Activated gamma-delta T cell treated with Interleukin-2 at 50 U/mL for 16 hours (primary cell): ENCODE measurements around the gene GAS2.

Experiments
- DNase-seq: peaks from one replicate; pipeline ENCODE4 v3.0.0-alpha.2; 2020

GAS2 gene

DNA sequence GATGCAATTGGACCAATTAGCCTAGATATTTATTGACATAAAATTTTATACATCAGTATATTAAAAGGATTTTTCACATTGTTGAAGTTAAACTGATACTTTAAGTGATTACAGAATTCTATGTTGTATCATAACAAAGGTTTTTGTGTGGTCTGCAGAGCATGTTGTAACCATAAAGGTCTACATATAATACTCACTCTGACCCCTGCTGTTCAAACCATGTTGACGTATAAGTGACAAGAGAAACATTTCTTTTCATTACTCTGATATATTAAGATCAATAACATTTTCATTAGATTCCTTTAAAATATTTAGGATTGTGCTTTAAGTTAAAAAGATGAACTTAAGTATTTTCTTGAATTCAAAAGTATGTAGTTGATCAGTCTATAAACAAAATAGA, 63.9 kb downstream of the GAS2 start:
- DNase-seq = no peak

DNA sequence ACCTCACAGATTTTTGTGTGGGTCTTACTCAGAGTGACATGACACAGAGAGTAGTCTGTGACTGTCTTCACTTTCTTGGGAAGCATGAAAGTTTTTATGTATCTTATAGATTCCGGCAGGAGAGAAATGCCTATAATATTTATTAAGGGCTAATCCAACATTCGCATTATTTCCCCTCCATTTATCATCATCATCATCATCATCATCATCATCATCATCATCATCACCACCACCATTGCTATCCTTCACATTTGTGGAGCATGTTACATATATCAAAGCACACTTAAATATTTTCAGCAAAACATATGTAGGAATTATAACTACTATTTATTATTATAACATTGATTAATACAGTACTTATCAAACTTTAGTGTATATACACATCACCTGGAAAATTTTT, 66.2 kb downstream of the GAS2 start:
- DNase-seq = no peak

DNA sequence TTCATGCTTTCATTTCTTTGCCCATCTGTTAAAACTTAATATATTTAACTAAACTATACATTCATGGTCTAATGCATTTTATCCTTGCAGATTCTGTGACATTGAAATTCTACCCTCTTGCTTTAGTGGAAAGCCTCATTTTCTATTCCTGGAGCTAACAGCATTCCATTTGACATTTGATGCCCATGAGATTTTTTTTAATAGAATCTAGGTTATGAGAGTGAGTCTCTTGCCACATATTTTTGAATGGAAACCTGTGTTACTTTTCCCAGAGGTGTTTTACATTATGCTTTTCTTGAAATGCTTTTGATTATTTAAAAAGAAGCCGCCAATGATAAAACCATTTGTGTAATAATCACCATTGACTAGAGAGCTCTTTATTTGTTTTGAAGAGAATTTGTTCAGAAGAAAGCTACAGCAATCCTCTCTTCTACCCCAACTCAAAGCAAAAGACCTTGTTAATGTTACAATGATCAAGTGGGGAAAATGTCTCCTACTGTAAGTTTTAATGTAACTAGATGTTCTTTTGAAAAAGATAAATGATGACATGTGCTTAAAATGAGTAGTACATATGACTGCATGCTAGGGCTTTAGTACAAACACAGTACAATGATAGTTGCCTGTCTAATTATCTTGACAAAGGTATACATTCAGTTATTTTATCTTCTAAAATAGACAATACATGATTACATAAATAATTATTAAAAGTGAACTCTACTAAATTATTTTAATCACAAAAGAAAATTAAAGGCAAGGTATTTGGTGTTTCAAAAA, 67.3 kb downstream of the GAS2 start:
- DNase-seq = no peak

DNA sequence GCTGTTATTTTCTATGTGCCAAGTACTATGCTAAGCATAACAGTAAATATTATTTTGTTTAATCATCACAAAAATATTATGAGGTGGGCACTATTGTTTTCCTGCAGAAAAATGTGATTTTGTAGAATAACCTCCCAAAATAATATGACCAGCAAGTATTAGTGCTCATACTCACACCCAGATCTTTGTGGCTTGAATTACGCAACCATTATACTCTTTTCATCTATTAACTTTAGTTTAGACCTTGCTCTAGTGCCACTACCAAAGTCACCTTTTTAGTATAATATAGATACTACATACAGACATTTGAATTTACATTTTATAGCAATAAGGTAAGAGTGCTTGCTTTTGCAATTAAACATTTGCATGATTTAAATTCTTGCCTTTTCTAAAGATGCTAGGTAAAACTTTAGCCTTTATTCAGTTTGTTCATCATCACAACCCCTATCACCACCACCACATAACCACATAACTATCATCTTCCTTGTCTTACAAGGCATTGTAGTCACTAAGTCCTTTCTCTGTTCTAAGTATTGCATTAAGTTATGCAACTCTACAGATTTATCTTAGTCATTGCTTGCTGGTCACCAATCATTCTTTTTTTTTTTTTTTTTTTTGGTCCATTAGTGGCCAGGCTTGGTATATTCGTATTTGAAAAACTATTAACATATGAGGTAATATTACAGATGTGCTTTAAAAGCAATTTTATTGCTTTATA, 68.4 kb downstream of the GAS2 start:
- DNase-seq = no peak

DNA sequence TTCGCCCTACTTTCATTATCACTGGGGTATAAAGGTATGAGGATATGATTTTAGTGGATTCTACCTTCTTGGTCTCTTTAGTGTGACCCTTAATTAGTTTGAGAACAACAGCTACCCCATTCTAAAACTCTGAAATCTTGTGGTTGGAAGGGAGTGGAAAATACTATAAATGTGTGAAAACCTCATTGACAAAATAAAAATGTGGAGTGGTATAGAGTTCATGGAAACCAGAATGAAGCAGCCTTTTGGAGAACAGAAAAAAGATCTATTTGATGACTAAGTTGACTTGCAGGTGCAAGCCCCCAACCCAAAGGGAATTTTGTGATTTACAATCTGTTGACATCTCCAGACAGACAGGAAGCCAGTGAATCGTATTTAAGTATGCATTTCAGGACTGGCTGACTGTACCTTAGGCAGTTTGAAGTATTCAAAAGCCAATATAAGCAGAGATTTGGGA, 75.8 kb downstream of the GAS2 start:
- no peak for DNase-seq

DNA sequence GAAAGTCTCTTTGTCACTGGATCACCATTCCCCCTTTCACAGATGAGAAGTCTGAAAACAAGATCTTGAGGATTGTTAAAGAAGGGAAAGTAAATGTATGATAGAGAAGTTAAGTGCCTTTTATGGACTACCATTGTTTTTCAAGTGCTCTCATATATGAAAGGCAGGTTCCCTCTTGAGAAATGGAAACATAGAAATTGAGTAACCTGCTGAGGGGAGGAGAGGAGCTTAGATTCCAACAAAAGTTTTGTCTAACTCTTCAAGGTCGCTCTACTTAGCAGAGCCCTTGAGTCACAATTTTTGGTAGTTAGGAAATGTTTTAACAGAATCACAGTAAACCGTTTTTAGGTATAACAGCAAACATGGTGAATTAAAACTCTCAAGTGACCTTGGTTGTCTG, 83.1 kb downstream of the GAS2 start:
- DNase-seq = no peak

DNA sequence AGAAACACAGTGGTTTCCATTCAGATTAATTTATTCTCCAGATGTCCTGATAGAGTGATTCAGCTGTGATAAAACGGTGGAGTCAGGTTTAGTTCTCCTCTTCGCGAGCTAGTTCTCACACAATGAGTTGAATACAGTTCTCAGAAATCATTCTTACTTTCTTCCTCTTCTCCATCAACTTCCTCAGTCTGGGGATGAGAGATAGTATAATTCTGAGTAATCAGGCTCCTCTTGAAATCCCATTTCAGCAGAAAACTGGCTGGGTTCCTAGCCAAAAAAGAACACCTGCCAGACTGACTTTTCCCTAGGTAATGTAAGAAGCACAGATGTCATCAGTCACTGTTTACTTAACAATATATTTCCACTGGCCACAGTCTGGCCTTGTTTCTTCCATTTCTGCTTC, 86.5 kb downstream of the GAS2 start:
- no peak for DNase-seq

DNA sequence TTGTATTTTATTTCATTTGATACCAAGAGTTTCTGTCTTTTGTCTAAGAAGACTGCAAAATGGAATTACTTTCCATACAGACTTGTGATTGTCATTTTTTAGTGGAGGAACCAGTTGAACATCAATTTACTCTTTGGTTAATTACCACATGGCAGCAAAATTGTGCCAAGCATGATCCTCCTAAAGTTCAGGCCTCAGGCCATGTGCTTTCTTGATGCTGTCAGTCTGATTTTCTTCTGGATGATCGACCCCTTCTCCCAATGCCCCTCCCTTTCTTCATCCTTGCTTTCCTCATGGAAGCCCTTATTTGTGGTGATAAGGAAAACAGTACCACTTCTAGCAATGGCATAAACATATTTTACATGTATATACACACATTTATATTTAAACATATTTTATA, 87.0 kb downstream of the GAS2 start:
- no peak for DNase-seq

DNA sequence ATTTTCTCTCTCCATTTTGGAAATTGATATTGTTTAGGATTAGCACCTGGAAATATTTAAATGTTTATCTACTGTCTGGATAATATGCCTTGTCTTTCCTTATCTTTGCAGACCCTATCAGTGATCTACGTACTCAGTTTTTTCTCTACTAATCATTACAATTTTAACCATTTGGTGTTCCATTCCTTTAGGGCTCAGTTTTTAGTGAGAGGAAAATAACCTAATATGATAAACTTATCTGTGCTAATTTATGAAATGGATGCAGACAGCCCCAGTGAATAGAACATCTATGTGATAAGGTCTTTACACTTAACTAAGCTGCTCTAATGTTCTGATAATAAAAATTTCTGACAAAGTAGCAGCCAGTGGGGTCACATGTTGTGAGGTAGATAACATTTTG, 94.7 kb downstream of the GAS2 start:
- no peak for DNase-seq

DNA sequence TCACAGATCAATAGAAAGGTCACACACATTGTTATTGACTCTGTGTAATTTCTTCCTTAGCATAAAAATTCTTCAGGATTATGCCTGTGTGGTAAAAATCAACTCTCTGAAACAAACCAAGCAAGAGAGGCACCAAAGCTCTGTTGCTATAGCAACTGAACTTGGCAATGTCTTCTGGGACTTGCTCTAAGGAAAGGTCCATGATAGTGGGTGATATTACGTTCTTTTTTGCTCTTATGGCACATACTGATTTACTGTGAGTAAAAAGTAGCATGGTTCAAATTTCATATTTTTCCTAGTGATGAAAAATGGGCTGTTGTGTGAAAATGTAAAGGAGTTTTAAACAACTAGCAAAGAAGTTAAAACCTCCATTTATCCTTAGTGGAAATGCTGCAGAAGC, 96.8 kb downstream of the GAS2 start:
- DNase-seq = no peak

DNA sequence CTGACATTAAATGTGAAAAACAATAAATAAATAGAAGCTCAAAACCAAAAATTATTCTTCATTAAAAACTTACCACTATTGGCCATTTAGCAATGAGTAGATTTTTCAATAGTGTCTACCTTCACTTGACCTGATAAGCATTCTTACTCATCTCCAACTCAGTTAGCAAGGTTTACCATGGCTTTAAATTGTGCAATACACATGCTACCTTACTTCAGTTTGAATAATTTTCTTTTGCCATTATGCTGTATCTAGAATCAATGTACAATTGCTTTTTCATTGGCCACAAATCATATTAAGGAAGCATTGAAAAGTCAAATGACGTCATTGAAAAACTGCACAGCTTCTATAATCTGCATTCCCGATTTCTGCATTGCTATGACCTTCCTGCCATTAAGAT, 98.3 kb downstream of the GAS2 start:
- no peak for DNase-seq

DNA sequence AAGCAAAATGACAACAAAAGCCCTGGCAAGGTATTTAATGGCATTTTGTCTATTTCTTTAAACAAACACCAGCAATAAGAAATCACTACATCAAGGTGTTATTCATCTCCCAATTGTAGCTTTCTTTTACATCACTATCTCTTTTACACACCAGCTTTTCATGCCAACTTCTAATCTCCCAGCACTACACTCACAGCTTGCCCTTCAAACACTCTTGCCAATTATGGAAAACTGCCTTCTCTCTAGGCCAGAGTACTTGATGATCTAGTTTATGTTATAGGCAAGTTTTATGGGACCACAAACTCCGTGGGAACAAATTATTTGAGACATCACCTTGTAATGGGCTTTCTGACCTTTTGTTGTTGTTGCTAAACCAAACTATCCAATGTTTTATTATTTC, 101.9 kb downstream of the GAS2 start:
- no peak for DNase-seq

DNA sequence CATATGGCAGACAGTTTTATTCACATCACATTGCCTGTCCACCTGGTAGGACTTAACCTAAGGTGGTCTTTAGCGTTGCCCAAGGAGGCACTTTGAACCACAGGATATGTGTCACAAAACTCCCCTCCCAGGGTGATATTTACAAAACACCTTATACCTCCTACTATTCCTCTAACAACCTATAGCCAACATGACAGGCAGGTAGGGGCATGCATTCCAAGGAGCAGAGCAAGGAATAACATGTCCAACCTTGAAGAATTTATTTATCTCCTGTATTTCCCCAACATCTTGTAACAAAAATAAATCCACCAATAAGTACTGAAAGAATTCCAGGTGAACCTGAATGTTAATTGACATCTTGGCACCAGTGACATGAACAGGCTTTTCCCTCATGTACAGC, 102.7 kb downstream of the GAS2 start:
- no peak for DNase-seq

DNA sequence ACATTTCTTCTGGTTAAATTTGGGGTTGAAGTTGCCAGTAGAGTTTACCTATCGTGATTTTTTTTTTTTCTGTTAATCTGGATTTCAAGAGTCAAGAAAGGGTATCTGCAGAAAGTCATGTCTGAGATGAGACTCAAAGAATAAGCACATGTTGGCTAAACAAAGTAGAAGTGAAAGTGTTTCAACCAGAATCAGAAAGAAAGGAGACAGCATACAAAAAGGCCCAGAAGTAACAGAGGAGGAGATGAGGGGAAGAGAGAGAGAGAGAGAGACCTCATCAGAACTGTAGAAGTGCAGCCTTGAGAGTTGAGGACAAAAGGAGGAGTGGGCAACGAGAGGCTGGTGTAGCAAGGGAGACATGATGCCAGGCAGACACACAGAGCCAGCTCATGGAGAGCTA, 108.3 kb downstream of the GAS2 start:
- DNase-seq = no peak

DNA sequence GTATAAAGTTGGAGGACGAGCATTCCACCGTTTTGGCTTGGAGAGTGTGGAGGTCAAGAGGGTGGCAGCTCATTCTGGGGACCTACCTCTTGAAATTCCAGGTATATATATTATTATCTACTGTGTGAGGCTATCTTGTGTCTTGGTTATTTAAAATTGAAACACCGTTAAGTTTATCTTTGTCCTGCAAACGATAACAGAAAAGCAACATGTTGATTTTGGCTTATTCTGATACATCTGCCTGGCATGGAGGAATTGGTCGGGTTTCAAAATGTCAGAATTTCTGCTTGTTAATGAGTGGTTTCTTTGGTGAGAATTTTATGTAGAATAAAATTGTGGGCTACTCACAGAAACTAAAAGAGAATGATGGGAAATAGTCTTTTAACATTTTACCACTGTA, 108.8 kb downstream of the GAS2 start:
- no peak for DNase-seq

DNA sequence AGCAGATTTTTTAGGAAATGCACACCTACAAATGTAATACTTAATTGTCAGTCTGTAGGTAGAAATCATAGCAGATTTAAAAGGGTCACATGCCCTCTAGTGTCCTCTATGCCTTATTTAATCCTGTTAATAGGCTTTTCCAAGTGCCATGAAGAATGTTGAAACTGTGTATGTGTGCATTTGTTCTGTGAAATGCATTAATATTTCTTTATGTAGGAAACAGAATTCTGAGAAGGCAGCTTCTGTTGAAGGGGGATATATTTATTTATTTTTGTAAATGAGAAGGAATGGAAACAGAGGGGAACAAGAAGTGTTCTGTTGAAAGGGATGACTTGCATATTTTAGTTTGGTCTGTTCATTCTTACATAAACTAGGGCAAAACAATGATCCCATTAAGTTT, 112.2 kb downstream of the GAS2 start:
- DNase-seq = no peak

DNA sequence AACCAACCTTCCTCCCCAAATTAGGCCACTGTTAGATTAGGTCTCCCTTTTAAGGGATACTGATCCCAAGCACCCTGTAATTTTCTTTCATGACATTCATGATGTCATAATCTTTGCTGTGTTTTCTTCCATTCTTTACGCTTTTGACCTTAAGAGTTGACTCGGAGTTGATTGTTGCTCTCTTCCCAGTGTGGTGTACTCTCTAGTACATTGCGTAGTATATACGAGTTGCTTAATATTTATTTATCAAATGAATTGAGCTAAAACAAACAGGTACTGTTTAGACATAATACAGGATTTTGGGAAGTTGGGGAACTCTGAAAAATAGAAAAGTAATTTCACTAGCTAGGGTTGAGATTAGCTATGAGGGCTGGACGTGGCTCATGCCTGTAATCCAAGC, 113.4 kb downstream of the GAS2 start:
- DNase-seq = no peak

DNA sequence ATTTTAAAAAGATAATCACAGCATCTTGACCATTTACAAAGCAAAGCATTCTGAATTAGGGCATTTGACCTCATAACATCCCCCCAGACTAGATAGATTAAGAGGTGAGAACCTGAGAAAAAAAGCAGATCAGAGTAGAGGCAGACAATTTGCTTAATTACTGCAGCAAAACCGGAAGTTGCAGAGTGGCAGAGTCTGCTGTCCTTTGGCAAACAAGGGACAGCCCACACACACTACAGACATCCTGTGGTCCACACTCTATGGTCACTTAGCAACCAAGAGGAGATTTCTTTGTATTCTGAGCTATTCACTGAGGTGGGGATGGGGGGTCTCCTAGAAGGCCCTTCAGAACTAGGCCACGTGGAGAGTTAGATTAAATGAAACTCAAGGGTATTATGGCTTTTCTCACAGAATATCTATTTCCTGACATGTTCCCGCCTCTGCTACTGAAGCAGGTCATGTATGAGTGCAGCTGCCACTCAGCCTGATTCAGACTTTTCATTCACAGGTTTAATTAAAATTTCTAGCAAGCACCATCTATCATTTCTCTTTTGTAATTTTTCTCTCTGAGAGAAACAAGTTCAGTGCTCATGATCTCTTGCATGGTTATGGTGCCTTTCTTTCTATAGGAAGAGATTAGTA, 114.7 kb downstream of the GAS2 start:
- DNase-seq = no peak

DNA sequence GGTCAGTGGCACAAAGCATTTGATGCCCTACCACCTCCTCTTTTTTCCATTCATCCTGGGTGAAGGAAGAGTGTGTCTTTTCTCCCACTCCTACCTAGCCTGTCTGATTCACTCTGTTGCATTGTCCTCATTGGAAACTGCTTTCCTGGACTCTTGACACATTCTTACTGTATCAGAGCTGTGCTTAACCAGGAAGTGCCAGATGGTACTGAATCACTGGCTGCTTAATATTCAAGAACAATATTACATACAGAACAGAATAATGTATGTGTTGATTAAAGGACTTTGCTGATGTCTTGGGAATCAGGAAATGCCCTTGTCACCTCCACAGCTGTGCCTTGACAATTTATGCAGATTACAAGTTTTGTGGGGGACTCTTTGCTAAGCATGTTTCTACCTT, 118.8 kb downstream of the GAS2 start:
- no peak for DNase-seq

DNA sequence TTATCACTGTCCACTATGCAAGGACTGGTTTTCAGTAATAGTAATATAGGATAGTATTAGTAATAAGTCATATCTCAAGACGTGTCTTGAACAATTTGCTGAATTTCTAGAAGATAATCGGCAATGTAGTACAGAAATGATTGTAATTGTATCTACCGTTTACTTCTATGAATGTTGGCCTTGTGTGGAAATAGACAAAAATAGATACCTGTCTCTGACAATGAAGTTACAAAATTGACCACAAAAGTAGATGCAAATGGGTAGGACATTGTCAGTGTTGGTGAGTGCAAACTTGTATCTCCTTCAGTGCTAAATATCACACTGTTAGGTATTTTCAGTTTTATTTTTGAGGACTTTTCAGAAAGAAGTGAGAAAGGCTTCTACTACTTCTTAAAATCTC, 120.1 kb downstream of the GAS2 start:
- no peak for DNase-seq

DNA sequence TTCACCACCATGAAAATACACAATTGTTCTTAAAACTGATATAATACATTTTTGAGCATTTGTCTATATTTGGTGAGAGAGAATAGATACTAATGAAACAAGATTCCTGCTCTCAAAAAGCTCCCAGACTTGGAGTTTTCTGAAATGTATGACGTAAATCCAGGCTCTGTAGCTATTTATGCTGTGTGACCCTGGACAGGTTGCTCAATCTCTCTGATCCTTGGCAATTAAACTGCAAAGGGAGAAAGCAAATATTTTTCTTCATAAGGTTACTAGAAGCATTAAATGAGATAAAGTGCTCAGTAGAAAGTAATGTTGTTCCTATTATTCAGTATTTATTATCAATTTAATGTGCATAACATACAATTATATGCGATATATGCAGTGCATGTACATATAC, 120.6 kb downstream of the GAS2 start:
- DNase-seq = no peak

DNA sequence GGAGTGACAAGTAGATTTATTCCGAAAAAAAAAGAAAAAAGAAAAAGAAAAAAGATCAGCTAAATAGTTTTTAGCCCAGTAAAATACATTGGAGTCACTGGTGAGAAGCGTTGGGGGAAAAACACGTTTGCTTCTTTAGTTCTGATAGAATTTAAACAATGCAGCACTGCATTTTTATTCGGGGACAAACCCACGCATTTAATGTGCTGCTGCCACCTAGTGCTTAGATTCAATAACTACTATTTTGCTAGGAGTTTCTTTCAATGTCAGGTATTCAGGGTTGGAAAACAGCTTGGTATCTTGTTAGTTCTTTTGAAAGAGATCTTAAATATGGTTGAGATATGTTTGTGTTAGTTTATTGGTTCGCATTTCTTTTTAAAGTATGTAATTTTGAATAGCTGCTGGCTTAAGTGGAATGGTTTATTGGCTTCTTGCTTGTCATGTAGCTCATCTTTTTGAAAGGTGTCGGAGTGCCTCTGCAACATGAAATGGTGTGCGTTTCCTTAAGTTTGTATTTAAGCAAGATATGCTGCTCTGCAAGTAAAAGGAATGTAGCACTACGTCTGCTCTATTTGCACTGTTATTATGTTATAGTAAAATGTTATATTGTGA, 121.2 kb downstream of the GAS2 start:
- peak; percentile 18 for DNase-seq

DNA sequence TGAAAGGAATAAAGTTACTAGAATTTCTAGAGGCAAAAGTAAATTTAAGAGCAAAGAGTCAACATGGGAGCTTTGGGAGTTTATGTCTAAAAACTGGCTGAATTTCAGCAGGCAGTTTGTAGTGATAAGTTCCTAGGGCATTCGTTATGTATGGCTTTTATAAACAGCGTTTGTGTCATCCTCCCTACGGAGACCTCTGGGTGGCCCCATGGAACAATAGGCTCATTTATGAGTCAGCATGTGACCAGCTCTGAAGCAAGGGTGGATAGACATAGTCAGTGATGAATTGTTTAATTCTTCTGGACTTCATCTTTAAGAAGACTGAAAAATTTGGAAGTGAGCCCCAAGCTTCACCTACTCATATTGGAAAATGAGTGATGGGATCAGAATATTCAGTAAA, 126.1 kb downstream of the GAS2 start:
- no peak for DNase-seq

DNA sequence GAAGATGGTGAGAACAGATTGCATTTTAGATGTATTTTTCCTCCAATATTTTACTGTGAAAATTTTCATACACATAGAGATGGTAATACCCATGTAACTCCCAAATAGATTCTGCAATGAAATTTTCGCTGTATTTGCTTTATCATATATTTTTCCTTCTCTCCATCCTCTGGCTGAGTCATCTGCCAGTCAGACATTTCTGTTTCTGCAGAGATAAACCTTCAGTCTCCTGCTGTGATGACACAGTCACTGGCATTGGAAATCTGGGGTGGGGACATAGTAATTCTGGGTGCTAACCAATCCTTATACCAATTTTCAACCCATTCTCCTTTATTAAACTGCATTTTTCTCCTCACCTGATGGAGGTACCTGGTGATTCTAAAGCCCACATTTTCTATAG, 129.5 kb downstream of the GAS2 start:
- no peak for DNase-seq
